Uterus (tissue), 2 donors: ENCODE data around the gene CNOT6L.

ENCODE experiments used
- POLR2A ChIP-seq, 2 donors: fragments of 450-650 bp; IDR thresholded peaks; one replicate each; pipeline ENCODE4 v1.6.1; 2016; ENCODE audit warnings: antibody characterized with exemption in 2 of 2, mild to moderate bottlenecking in 1 of 2, moderate library complexity in 1 of 2
- TF ChIP-seq, protein P1 (sequence below), 4 experiments: fragments of 200-600 bp in 2 of 4; fragments of 450-650 bp in 2 of 4; sonication (generic) in 2 of 4; IDR thresholded peaks; one replicate each; pipeline ENCODE4 v1.5.1; 2016 to 2019; ENCODE audit warnings: antibody characterized with exemption in 4 of 4, mild to moderate bottlenecking in 2 of 4, moderate library complexity in 1 of 4

DNA sequence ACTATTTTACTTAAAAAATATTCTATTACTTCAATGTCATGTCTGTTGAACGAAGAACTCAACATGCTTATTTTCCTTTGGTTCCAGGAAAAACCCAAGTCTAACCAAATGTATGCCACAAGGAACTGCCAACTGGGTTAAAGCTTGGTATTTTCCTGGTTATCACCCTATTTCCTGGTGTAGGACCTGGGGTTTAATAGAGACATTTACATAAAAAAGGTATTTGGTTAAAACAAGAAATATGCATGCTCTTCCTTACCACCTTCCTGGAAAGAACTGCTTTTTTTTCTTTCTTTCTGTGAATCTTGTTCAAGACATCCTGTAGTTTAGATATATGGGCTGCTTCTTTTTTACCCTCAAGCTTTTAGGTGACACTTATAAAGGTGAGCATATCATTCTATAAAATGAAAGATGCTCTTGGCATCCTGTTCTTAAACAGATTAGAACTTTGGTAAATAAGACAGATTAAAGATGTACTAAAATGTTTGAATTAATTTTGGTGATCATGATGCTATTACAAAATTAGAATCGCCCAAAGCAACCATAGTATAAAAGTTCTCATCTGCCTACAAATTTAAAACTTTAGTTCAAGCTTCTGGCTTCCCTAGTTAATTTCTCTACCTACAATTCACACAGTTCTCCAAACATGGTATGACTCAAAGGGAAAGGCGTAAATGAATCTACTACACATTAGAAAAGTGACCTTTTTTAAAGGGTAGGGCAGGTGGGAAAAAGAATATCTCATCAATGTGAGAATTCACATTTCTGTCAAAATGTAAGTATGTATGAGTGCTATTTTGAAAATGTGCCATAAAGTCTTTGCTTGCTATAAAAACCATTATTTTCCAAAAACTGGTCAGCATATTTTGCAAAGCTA, 103.5 kb downstream of the CNOT6L start:
- TF ChIP-seq, protein P1, sequence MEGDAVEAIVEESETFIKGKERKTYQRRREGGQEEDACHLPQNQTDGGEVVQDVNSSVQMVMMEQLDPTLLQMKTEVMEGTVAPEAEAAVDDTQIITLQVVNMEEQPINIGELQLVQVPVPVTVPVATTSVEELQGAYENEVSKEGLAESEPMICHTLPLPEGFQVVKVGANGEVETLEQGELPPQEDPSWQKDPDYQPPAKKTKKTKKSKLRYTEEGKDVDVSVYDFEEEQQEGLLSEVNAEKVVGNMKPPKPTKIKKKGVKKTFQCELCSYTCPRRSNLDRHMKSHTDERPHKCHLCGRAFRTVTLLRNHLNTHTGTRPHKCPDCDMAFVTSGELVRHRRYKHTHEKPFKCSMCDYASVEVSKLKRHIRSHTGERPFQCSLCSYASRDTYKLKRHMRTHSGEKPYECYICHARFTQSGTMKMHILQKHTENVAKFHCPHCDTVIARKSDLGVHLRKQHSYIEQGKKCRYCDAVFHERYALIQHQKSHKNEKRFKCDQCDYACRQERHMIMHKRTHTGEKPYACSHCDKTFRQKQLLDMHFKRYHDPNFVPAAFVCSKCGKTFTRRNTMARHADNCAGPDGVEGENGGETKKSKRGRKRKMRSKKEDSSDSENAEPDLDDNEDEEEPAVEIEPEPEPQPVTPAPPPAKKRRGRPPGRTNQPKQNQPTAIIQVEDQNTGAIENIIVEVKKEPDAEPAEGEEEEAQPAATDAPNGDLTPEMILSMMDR (IDR thresholded peaks at IDR 0.05), result no peak
- no peak for TF ChIP-seq POLR2A (IDR thresholded peaks at IDR 0.05)
